ENCODE results near the gene TRMT61B.

Gene TRMT61B

GRCh38 chr2:28855193-28855592 is 14.9 kb downstream of the TRMT61B start:
- no peak for DNase-seq

- no peak for DNase-seq
Measured at GRCh38 chr2:28842042-28842441, 28.1 kb downstream of the TRMT61B start.

- DNase-seq: no peak
Measured at GRCh38 chr2:28838971-28839370, 31.1 kb downstream of the TRMT61B start.

- no peak for DNase-seq
Measured at GRCh38 chr2:28835781-28836180, 34.3 kb downstream of the TRMT61B start.

- no peak for DNase-seq
Measured at GRCh38 chr2:28833740-28834470, 36.2 kb downstream of the TRMT61B start.

GRCh38 chr2:28828382-28828781 is 41.7 kb downstream of the TRMT61B start:
- DNase-seq: no peak

- DNase-seq: no peak
Measured at GRCh38 chr2:28824870-28825269, 45.2 kb downstream of the TRMT61B start.

- no peak for DNase-seq
Measured at GRCh38 chr2:28824207-28824606, 45.9 kb downstream of the TRMT61B start.

GRCh38 chr2:28822036-28822435 is 48.1 kb downstream of the TRMT61B start:
- DNase-seq: no peak

- DNase-seq: no peak
Measured at GRCh38 chr2:28821295-28821958, 48.7 kb downstream of the TRMT61B start.

GRCh38 chr2:28818053-28818452 is 52.1 kb downstream of the TRMT61B start:
- DNase-seq: no peak

GRCh38 chr2:28810384-28811285 is 59.5 kb downstream of the TRMT61B start, which contains the start of gene SPDYA:
Gene SPDYA, plus strand, starts transcription at chr2:28810834. Its CDS starts 5,181 bp downstream, at chr2:28816015.
- no peak for DNase-seq

- DNase-seq: no peak
Measured at GRCh38 chr2:28809927-28810326, 60.2 kb downstream of the TRMT61B start.

GRCh38 chr2:28802975-28803429 is 67.1 kb downstream of the TRMT61B start:
- no peak for DNase-seq

- no peak for DNase-seq
Measured at GRCh38 chr2:28801726-28802125, 68.4 kb downstream of the TRMT61B start.
